ENCODE results near the gene UTP4. TPM values are rescaled to one million over a fixed set of nuclear protein-coding genes. Genes with fewer than 3 reads are reported as not detected.
A peak's percentile ranks its signal among the peaks of the same experiment; 100 is the strongest.

Gene UTP4
- total RNA-seq, 1 experiment from 2014 or later, result 125 TPM

DNA sequence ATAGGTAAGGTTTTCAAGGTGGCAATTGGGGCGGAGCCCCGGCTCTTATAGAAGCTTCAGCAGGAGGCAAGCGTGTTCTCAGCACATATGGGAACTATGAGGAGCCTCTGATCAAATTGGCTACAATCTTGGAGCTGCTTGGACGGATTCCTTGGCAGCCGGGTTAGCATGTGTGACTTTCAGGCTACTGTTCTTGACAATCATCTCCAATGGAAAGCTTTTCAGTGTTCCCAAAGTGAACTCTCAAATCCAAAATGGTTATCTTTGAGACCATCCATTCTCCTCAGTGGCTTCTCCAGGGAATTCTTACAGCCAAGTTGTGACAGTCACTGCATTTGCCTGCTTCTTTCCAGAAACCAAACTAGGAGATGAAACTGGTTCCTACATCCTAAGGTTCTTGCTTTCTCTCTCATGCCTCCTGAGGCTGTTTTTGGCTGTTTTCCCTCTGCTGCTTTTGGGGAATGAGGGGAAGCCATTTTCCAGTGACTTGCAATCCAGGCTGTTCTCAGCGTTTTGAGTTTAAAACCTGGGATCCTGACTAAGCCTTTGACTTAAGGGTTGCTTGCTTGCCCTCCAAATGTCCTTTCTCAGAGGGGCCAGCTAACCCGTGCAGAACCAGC is 16.1 kb upstream of the UTP4 start:
- no TSS peak for BruUV-seq (replicated peaks)
- no peak overlapping the region for H3K27ac ChIP-seq (ENCODE audit: low read depth, low read length)
- no peak overlapping the region for H3K4me2 ChIP-seq (ENCODE audit: low read length)
- peaks cover 13% of the 10 kb centered on the region; the same call in 1 of the 2 replicates for H4K20me1 ChIP-seq (ENCODE audit: insufficient read depth)
- no peaks in the 10 kb centered on the region for H3K9me3 ChIP-seq (ENCODE audit: control insufficient read depth in 1 of 2, insufficient read depth in 1 of 2, low read depth in 1 of 2, low read length in 2 of 2)
- H3K36me3 ChIP-seq (ENCODE audit: control insufficient read depth in 1 of 2, insufficient read depth in 2 of 2, low read length in 2 of 2), result peaks cover 51 to 94% of the 10 kb centered on the region in 2 experiments
- H3K4me1 ChIP-seq (ENCODE audit: control insufficient read depth in 1 of 2, insufficient read depth in 2 of 2, low read length in 2 of 2), result peaks cover 0 to 15% of the 10 kb centered on the region in 2 experiments; a peak in 1 of 4 replicates
- no peak for ATAC-seq
- ChIA-PET POLR2A (interaction anchor here (1.1 kb wide), 1 partner anchor 8 kb away, joined by 3 read pairs; no protein-coding TSS in a partner anchor), RAD21 (ENCODE audit: low non-redundant PET in 1 of 2, low total read pairs in 2 of 2, uncharacterized antibody in 2 of 2, unreplicated experiment in 2 of 2) (no interaction called here), CTCF (no interaction called here)
- no peaks in the 10 kb centered on the region for H3K9me2 ChIP-seq (ENCODE audit: insufficient read depth)
- TF ChIP-seq, protein P1, sequence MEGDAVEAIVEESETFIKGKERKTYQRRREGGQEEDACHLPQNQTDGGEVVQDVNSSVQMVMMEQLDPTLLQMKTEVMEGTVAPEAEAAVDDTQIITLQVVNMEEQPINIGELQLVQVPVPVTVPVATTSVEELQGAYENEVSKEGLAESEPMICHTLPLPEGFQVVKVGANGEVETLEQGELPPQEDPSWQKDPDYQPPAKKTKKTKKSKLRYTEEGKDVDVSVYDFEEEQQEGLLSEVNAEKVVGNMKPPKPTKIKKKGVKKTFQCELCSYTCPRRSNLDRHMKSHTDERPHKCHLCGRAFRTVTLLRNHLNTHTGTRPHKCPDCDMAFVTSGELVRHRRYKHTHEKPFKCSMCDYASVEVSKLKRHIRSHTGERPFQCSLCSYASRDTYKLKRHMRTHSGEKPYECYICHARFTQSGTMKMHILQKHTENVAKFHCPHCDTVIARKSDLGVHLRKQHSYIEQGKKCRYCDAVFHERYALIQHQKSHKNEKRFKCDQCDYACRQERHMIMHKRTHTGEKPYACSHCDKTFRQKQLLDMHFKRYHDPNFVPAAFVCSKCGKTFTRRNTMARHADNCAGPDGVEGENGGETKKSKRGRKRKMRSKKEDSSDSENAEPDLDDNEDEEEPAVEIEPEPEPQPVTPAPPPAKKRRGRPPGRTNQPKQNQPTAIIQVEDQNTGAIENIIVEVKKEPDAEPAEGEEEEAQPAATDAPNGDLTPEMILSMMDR (IDR thresholded peaks at IDR 0.05 in 2 of 3, conservative IDR thresholded peaks at IDR 0.05 in 1 of 3; ENCODE audit: borderline replicate concordance in 1 of 3, insufficient read depth in 1 of 3, low read depth in 2 of 3, low read length in 2 of 3), result no peak
- TF ChIP-seq JUND (IDR thresholded peaks at IDR 0.05) (0 out of 2 replicates have a peak, but pooled peaks have one; percentile 8), SIN3A (IDR thresholded peaks at IDR 0.05; ENCODE audit: low read depth) (peak; percentile 35; the same call in 1 of the 2 replicates), EZH2 (IDR thresholded peaks at IDR 0.05) (no peak)
- H3K79me2 ChIP-seq (ENCODE audit: insufficient read depth, low read length), result peaks cover 62% of the 10 kb centered on the region; the same call in 1 of the 2 replicates
- DNase-seq (ENCODE audit: low read depth, low spot score), result no peak
- no peak overlapping the region for H3K4me3 ChIP-seq (replicated peaks in 1 of 2; ENCODE audit: low read depth in 1 of 2, low read length in 2 of 2)
- H3K9ac ChIP-seq (ENCODE audit: low read length), result no peak overlapping the region
- intact Hi-C loops (cut with micrococcal nuclease), result no loop called here
- no peaks in the 10 kb centered on the region for H3K27me3 ChIP-seq (ENCODE audit: insufficient read depth, low read length)
- H2AFZ ChIP-seq (ENCODE audit: low read depth, low read length, poor library complexity, severe bottlenecking), result no peak overlapping the region

DNA sequence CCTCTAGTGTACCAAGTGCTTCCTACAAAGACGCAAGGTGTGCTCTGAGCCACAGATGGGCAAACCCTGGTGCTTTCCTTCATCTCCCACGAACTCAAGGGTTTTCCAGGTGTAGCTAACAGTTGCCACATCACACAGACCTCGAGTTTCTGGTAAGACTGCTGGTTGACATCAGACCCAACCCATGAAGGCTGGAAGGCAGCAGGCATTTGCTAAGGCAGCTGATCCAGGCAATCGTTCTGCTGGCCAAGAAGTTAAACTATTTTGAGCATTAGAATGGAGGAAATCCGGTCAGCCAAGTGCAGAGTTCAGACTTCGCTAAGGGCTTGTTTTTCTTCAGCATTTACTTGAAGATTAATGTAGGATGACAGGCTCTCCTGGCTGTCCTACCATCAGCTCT is 15.5 kb upstream of the UTP4 start:
- no peak for ATAC-seq
- TF ChIP-seq EZH2phosphoT487 (IDR thresholded peaks at IDR 0.05; ENCODE audit: borderline replicate concordance) (no peak), ELF1 (IDR thresholded peaks at IDR 0.05; ENCODE audit: borderline replicate concordance, low read depth) (no peak), JUND (IDR thresholded peaks at IDR 0.05) (no peak), RAD21 (IDR thresholded peaks at IDR 0.05; ENCODE audit: low read depth) (no peak), TCF7L2 (IDR thresholded peaks at IDR 0.05; ENCODE audit: borderline replicate concordance, extremely low read depth, insufficient read depth, insufficient read length) (no peak), CEBPB (IDR thresholded peaks at IDR 0.05; ENCODE audit: low read depth) (no peak)
- ChIA-PET CTCF (interaction anchor here (1.0 kb wide), 1 partner anchor 9 kb away, joined by 5 read pairs; no protein-coding TSS in a partner anchor), RAD21 (ENCODE audit: low non-redundant PET in 1 of 2, low total read pairs in 2 of 2, uncharacterized antibody in 2 of 2, unreplicated experiment in 2 of 2) (no interaction called here), POLR2A (interaction anchor here (1.1 kb wide), 2 partner anchors 9 to 267 kb away, joined by 3 to 5 read pairs; no protein-coding TSS in a partner anchor)
- no peaks in the 10 kb centered on the region for H3K9me2 ChIP-seq (ENCODE audit: insufficient read depth)
- intact Hi-C loops (cut with micrococcal nuclease), result no loop called here
- H2AFZ ChIP-seq (ENCODE audit: low read depth, low read length, poor library complexity, severe bottlenecking), result no peak overlapping the region
- peaks cover 0 to 10% of the 10 kb centered on the region in 2 experiments; a peak in 1 of 4 replicates for H3K4me1 ChIP-seq (ENCODE audit: control insufficient read depth in 1 of 2, insufficient read depth in 2 of 2, low read length in 2 of 2)
- no peak overlapping the region for H3K4me3 ChIP-seq (replicated peaks in 1 of 2; ENCODE audit: low read depth in 1 of 2, low read length in 2 of 2)
- H3K27ac ChIP-seq (ENCODE audit: low read depth, low read length), result no peak overlapping the region
- no peaks in the 10 kb centered on the region for H3K27me3 ChIP-seq (ENCODE audit: insufficient read depth, low read length)
- H3K9ac ChIP-seq (ENCODE audit: low read length), result no peak overlapping the region
- H4K20me1 ChIP-seq (ENCODE audit: insufficient read depth), result peaks cover 13% of the 10 kb centered on the region; the same call in 1 of the 2 replicates
- BruUV-seq (replicated peaks), result no TSS peak
- H3K4me2 ChIP-seq (ENCODE audit: low read length), result no peak overlapping the region
- H3K79me2 ChIP-seq (ENCODE audit: insufficient read depth, low read length), result peaks cover 58% of the 10 kb centered on the region
- DNase-seq (ENCODE audit: low read depth, low spot score), result no peak
- peaks cover 46 to 91% of the 10 kb centered on the region in 2 experiments for H3K36me3 ChIP-seq (ENCODE audit: control insufficient read depth in 1 of 2, insufficient read depth in 2 of 2, low read length in 2 of 2)
- no peaks in the 10 kb centered on the region for H3K9me3 ChIP-seq (ENCODE audit: control insufficient read depth in 1 of 2, insufficient read depth in 1 of 2, low read depth in 1 of 2, low read length in 2 of 2)

Data from HCT116 (cell line).